Measurements from ENCODE around the gene ONECUT2. TPM values are rescaled to one million over a fixed set of nuclear protein-coding genes. Genes with fewer than 3 reads are reported as not detected.

ONECUT2 gene
- total and polyA plus RNA-seq, 7 donors, result under 0.01 to 0.03 TPM; not detected in 5

DNA sequence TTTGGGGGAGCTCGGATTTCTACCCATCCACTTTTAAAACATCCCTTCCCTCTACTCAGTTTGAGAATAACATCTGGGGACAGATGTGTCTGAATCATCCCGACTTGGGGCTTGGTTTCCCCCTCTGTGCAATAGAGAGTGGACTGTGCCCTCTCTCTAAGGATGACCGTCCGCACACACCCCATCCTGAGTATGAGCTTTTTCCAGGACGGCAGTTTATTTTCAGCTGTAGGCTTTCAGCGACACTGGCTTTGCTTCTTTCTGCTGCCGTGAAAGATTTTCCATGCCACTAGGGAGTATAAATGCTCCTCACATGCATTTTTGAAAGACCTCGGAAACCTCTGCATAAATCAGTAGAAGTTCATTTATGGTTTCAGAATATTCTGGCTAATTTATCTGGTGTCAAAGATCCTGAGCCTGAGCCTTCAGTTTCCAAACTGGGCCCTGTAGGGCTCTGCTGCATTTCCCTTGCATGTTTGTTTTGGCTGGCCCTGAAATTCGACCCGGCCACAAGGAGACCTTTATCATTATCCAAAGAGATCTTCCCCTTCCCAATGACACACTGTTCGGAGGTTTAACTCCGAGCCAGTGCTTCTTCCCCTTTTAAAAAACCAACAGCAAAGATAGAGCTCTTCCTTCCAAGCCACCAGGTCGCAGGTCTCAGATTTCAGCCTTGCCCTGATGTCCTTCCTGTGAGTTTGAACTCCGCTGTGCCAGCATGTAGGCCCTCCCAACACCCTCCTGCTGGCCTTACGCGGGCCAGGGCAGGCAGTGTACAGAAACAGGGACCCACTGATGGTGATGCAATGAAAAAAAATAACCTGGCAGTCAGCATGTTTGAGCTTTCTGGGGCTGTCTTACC, 98.1 kb downstream of the ONECUT2 start:
- Histone ChIP-seq H3K27ac (no peak overlapping the region), H3K4me1 (no peaks in the 10 kb centered on the region), H3K4me3 (no peak overlapping the region), H3K9me3 (no peaks in the 10 kb centered on the region), H3K36me3 (no peaks in the 10 kb centered on the region), H3K27me3 (no peaks in the 10 kb centered on the region)
- intact Hi-C loops (cut with DNase I), result no loop called here
- WGBS, 2 donors, result 56 to 68% methylated on average over 16 of the region's 16 CpGs
- DNase-seq, result no peak
- TF ChIP-seq POLR2A (IDR thresholded peaks at IDR 0.05) (no peak), POLR2AphosphoS5 (IDR thresholded peaks at IDR 0.05) (no peak), EP300 (IDR thresholded peaks at IDR 0.05) (no peak)
- TF ChIP-seq, protein P1, sequence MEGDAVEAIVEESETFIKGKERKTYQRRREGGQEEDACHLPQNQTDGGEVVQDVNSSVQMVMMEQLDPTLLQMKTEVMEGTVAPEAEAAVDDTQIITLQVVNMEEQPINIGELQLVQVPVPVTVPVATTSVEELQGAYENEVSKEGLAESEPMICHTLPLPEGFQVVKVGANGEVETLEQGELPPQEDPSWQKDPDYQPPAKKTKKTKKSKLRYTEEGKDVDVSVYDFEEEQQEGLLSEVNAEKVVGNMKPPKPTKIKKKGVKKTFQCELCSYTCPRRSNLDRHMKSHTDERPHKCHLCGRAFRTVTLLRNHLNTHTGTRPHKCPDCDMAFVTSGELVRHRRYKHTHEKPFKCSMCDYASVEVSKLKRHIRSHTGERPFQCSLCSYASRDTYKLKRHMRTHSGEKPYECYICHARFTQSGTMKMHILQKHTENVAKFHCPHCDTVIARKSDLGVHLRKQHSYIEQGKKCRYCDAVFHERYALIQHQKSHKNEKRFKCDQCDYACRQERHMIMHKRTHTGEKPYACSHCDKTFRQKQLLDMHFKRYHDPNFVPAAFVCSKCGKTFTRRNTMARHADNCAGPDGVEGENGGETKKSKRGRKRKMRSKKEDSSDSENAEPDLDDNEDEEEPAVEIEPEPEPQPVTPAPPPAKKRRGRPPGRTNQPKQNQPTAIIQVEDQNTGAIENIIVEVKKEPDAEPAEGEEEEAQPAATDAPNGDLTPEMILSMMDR (IDR thresholded peaks at IDR 0.05), result no peak

DNA sequence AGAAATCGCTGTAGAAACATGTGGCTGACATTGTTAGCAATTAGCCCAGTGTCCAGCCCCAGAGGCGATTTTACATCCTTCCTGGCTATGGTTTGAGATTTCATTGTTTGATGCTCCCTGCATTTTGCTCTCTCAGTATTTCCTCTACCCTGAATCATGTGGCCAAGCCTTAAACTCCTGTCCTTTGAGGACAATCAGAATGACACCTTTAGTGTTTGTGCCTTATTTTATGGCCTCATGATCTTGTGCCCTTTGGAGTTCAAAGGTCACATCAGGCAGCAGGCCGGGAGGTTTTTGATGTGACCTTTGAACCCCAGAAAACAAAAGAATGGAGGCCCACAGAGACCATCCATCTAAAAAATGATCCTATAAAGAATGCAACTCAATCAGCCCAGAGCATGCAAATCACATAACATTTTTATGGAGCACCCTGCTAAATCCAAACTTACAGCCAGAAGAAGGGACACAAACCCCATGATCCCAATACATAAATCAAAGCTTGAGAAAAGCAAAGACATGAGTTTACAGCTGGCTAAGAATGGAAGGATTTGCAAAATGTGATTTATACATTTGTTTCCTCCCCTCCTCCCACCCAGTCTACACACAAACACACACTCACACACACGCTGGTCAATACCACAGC, 98.8 kb downstream of the ONECUT2 start:
- H3K4me3 ChIP-seq, result no peak overlapping the region
- H3K4me1 ChIP-seq, result no peaks in the 10 kb centered on the region
- no peaks in the 10 kb centered on the region for H3K36me3 ChIP-seq
- H3K27me3 ChIP-seq, result no peaks in the 10 kb centered on the region
- H3K27ac ChIP-seq, result no peak overlapping the region
- no peak for TF ChIP-seq POLR2A (IDR thresholded peaks at IDR 0.05)
- intact Hi-C loops (cut with DNase I), result no loop called here
- no peak for DNase-seq
- H3K9me3 ChIP-seq, result no peaks in the 10 kb centered on the region
- WGBS, 2 donors, result 58 to 63% methylated on average over 4 of the region's 4 CpGs

DNA sequence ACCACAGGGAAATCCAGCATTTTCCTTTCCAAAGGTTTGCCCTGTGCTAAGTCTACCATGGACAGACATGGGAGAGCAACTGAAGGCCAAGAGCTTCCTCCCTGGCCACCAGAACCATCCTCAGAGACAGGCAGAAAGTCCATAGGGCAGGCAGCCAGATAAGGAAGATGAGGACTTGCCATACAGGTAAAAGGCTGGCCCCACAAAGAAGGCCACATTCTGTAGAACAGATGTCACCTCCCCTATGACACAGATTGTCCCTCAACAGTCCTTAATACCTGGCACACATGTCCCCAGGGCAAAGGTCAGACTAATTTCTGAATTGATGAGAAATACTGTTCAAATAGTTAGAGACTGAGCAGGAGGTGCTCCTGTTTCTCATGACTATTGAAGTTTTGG, 99.3 kb downstream of the ONECUT2 start:
- intact Hi-C loops (cut with DNase I), result no loop called here
- Histone ChIP-seq H3K4me1 (no peaks in the 10 kb centered on the region), H3K36me3 (no peaks in the 10 kb centered on the region), H3K9me3 (no peaks in the 10 kb centered on the region), H3K27me3 (no peaks in the 10 kb centered on the region), H3K27ac (no peak overlapping the region), H3K4me3 (no peak overlapping the region)
- TF ChIP-seq EP300 (IDR thresholded peaks at IDR 0.05) (no peak), POLR2AphosphoS5 (IDR thresholded peaks at IDR 0.05) (no peak), POLR2A (IDR thresholded peaks at IDR 0.05) (no peak)
- TF ChIP-seq, protein P1 (IDR thresholded peaks at IDR 0.05), result no peak
- DNase-seq, result no peak

DNA sequence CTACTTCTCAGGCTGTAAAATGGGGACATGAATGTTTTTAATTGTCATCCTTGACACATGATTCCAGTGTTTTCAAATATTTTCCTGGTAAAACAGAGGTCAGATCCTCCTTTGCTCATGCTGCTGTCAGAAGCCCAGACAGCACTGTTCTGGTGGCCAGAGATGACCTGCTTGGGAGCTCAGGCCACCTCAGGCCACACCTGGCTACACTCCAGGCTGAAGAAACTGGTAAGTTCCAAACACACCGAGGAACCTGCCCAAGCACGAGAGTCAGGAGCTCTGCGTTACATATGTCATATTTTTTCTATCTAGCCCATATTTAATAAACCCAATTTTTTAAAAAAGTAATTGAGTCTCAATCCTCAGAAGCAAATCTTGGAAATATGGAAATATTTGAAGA, 103.4 kb downstream of the ONECUT2 start:
- 94 to 96% methylated on average over 3 of the region's 3 CpGs for WGBS, 2 donors
- H3K36me3 ChIP-seq, result no peaks in the 10 kb centered on the region
- no peak for TF ChIP-seq POLR2A (IDR thresholded peaks at IDR 0.05)
- no peak overlapping the region for H3K4me3 ChIP-seq
- H3K27ac ChIP-seq, result no peak overlapping the region
- no peaks in the 10 kb centered on the region for H3K4me1 ChIP-seq
- no peak for DNase-seq
- intact Hi-C loops (cut with DNase I), result no loop called here
- H3K27me3 ChIP-seq, result no peaks in the 10 kb centered on the region
- H3K9me3 ChIP-seq, result no peaks in the 10 kb centered on the region

DNA sequence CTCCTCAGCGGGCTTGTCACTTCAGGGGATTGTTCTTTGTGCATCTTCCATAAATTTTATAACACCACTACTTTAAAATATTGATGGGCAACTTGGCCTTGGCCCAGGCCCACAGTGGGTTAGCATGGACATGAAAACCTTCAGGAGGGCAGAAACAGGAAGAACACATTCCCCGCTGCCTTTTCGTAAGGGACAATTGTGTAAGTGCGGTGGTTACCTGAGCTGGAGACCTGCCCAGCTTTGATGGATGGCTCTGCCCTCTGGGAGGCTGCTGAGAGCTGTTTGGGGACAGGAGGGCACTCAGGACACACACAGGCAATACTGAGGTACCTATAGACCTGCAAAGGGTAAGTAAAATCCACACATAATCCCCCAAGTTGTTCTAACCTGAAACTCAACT, 104.5 kb downstream of the ONECUT2 start:
- 85 to 88% methylated on average over 4 of the region's 4 CpGs for WGBS, 2 donors

More for the DNA sequence above, 104.5 kb downstream of the ONECUT2 start:
- DNase-seq, result no peak
- H3K9me3 ChIP-seq, result no peaks in the 10 kb centered on the region
- intact Hi-C loops (cut with DNase I), result no loop called here
- TF ChIP-seq, protein P1 (IDR thresholded peaks at IDR 0.05), result no peak
- TF ChIP-seq POLR2AphosphoS5 (IDR thresholded peaks at IDR 0.05) (no peak), POLR2A (IDR thresholded peaks at IDR 0.05) (no peak), EP300 (IDR thresholded peaks at IDR 0.05) (no peak)
- H3K4me3 ChIP-seq, result no peak overlapping the region
- no peaks in the 10 kb centered on the region for H3K27me3 ChIP-seq
- no peaks in the 10 kb centered on the region for H3K36me3 ChIP-seq
- no peaks in the 10 kb centered on the region for H3K4me1 ChIP-seq
- no peak overlapping the region for H3K27ac ChIP-seq

Other genes starting within 250 kb of the ONECUT2 start
- under 1 TPM; 0.16 to 0.71 (median 0.41) TPM for gene ST8SIA3, start 82.8 kb upstream of the ONECUT2 start, total RNA-seq
- under 1 TPM in 1 of 3 donors, not detected in 2; 0.25 TPM for gene ST8SIA3, start 82.8 kb upstream of the ONECUT2 start, polyA plus RNA-seq
- 10 to 100 TPM; 30.0 to 64.6 (median 40.6) TPM for gene FECH, start 151.3 kb downstream of the ONECUT2 start, total RNA-seq
- 1 to 10 TPM; 7.8 to 9.2 (median 8.8) TPM for gene FECH, start 151.3 kb downstream of the ONECUT2 start, polyA plus RNA-seq
- gene NARS1, start 186.5 kb downstream of the ONECUT2 start, total RNA-seq, result 100 to 1,000 TPM in 3 of 4 donors, 10 to 100 TPM in 1; 95.0 to 111 (median 104) TPM
- 100 to 1,000 TPM in 1 of 3 donors, 10 to 100 TPM in 2; 75.7 to 132 (median 91.3) TPM for gene NARS1, start 186.5 kb downstream of the ONECUT2 start, polyA plus RNA-seq

All from sigmoid colon (tissue), 7 donors.